Activated naive CD8-positive, alpha-beta T cell (primary cell): Measurements from ENCODE around the gene FRMD4A.
"Not testable (repeated sequence)": the region's sequence is repeated elsewhere in the genome, so short reads cannot be mapped to it uniquely, and the experiment has no call there.

Experiments used
- H3K27ac Mint-ChIP-seq: one replicate; pipeline ENCODE4 v1.8.0; 2021; ENCODE audit warnings: mixed read lengths
- H3K27me3 Mint-ChIP-seq: one replicate; pipeline ENCODE4 v1.8.0; 2021; ENCODE audit warnings: mixed read lengths
- H3K36me3 Mint-ChIP-seq: one replicate; pipeline ENCODE4 v1.8.0; 2021; ENCODE audit warnings: mixed read lengths
- H3K4me1 Mint-ChIP-seq: one replicate; pipeline ENCODE4 v1.8.0; 2021; ENCODE audit warnings: low read depth, mixed read lengths
- H3K4me3 Mint-ChIP-seq: one replicate; pipeline ENCODE4 v1.8.0; 2021; ENCODE audit warnings: mild to moderate bottlenecking, mixed read lengths
- H3K9me3 Mint-ChIP-seq: one replicate; pipeline ENCODE4 v1.8.0; 2021; ENCODE audit warnings: low read depth, mixed read lengths

FRMD4A gene

DNA sequence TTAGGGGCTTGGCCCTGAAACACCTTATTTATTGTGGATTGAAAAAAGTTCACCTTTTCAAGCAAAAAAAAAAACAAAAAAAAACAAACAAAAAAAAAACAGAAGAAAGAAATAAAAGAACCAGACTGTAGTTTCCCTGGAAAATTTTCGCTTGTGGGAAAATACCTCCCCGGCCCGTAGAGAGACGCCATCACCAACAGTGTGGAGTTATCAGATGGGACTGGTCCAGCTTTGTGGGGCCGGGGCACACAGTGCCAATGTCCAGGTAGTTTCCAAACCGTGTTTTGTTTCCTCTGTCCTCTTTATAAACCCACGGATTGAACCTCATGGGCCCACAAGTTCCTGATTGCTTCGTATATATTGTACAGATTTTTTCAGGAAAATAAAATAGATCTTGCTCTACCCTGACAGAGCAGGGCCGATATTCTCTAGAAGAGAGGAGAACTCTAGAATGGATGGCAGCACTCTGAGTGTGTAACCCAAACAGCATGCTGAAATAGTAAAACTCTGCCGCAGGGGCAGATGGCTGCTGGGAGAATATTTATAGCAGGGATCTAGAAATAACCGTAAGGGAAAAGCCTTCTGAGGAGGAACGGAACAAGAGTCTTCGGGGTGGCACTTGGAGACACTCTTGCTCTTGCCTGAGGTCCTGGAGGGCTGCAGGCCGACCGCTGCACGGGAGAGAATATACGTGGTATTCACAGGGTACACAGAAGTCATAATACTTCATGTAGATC, 241.0 kb downstream of the FRMD4A start:
- H3K27ac Mint-ChIP-seq, result no peak overlapping the region
- no peaks in the 10 kb centered on the region for H3K4me1 Mint-ChIP-seq

DNA sequence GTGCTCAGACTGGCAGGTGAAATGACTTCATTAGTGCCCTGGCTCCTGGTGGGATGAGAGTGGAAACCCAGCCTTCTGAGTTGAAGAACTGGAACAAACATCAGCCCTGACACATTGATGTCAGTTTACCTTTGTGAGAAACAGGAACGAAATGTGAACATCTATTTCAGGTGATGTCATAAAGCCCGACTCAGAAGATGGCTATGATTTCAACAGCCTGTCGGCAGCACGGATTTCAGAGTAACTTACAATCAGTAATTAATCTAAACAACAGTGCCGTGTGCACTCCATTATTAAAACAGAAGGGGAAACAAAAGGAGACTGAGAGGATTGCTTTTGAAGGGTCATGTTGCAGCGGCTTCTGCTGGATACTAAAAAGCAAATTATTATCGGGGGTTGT, 243.2 kb downstream of the FRMD4A start:
- no peak overlapping the region for H3K27ac Mint-ChIP-seq
- H3K36me3 Mint-ChIP-seq, result no peaks in the 10 kb centered on the region
- H3K4me1 Mint-ChIP-seq, result no peaks in the 10 kb centered on the region
- no peaks in the 10 kb centered on the region for H3K27me3 Mint-ChIP-seq
- no peaks in the 10 kb centered on the region for H3K9me3 Mint-ChIP-seq
- no peak overlapping the region for H3K4me3 Mint-ChIP-seq

More for the DNA sequence above, 241.0 kb downstream of the FRMD4A start:
- no peaks in the 10 kb centered on the region for H3K27me3 Mint-ChIP-seq
- no peaks in the 10 kb centered on the region for H3K9me3 Mint-ChIP-seq
- H3K4me3 Mint-ChIP-seq, result no peak overlapping the region
- H3K36me3 Mint-ChIP-seq, result no peaks in the 10 kb centered on the region

DNA sequence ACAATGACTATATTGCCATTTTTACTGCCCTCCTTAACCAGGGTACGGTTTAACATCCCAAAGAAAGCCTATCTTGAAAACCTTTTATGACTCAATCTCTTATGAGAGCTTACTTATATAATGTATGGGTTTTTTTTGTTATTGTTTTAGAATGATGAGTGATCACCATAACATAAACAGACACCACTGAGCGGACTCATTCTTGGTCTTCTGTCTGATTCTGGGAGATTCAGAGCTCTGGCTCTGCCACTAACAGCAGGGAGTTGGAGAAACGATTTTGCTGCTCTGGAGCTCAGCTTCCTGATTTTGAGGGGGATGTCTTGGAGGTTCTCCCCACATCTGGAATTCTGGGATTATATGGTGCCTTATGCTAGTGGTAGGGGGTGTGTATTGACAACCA, 244.1 kb downstream of the FRMD4A start:
- H3K36me3 Mint-ChIP-seq, result no peaks in the 10 kb centered on the region
- no peak overlapping the region for H3K27ac Mint-ChIP-seq
- H3K4me1 Mint-ChIP-seq, result no peaks in the 10 kb centered on the region
- no peaks in the 10 kb centered on the region for H3K9me3 Mint-ChIP-seq
- H3K27me3 Mint-ChIP-seq, result no peaks in the 10 kb centered on the region
- no peak overlapping the region for H3K4me3 Mint-ChIP-seq

DNA sequence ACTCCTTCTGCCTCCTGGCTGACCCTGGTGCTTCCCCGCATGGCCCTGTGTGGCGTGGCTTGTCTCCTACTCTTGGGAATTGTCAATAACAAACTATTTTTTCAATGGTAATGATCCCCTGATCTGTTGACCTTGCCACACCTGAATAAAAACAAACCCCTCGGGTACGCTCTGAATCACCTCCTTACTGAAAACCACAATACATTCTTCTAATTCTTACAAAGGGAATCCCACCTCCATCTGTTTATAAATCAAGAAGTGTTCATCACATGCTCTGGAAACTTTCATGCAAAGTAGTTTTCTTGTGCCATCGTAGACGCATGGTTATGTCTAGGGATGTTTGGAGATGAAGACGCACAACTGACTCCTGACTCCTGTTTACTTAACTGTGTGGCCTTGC, 245.8 kb downstream of the FRMD4A start:
- Mint-ChIP-seq H3K4me3 (no peak overlapping the region), H3K27ac (no peak overlapping the region), H3K27me3 (no peaks in the 10 kb centered on the region), H3K9me3 (no peaks in the 10 kb centered on the region), H3K36me3 (no peaks in the 10 kb centered on the region), H3K4me1 (no peaks in the 10 kb centered on the region)

DNA sequence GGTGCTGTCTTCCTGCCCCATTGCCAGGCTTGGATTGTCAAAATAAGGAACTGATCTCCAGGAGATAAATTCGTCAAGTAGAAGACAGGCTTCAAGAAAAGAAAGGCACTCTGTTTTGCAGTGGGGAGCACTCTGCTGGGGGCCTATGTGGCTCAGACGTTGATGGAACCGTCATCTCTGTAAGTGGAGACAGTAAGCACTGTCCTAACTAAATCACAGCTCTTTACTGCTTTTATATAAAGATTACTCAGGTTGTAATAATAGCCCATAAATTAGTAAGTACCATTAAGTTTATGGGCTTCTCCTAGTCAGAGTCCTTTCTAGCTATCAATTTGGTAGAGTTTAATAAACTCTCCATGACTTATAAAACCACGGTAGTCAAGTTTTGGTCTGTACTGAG, 249.9 kb downstream of the FRMD4A start:
- Mint-ChIP-seq H3K9me3 (no peaks in the 10 kb centered on the region), H3K36me3 (no peaks in the 10 kb centered on the region), H3K4me1 (no peaks in the 10 kb centered on the region), H3K27me3 (no peaks in the 10 kb centered on the region), H3K27ac (no peak overlapping the region), H3K4me3 (no peak overlapping the region)

DNA sequence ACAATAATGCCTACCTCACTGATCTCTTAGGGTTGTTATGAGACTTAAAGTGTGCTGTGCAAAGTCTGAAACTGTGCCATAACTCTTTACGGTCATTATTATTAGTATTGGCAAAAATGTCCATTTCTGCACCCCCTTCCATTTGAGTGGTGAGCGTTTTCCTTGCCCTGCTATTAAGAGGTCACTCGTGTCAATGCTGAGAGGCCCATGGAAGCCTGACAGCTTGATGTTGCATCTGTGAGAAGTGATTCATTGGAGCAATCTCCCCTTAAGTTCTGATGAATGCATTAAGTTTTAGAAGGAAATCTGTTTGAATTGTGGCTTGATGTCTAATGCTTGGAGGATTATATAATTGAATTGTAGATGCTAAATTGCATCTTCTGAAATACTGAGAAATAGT, 253.3 kb downstream of the FRMD4A start:
- H3K27me3 Mint-ChIP-seq, result no peaks in the 10 kb centered on the region
- no peak overlapping the region for H3K27ac Mint-ChIP-seq
- H3K9me3 Mint-ChIP-seq, result no peaks in the 10 kb centered on the region
- H3K4me3 Mint-ChIP-seq, result no peak overlapping the region
- H3K36me3 Mint-ChIP-seq, result no peaks in the 10 kb centered on the region
- H3K4me1 Mint-ChIP-seq, result no peaks in the 10 kb centered on the region

DNA sequence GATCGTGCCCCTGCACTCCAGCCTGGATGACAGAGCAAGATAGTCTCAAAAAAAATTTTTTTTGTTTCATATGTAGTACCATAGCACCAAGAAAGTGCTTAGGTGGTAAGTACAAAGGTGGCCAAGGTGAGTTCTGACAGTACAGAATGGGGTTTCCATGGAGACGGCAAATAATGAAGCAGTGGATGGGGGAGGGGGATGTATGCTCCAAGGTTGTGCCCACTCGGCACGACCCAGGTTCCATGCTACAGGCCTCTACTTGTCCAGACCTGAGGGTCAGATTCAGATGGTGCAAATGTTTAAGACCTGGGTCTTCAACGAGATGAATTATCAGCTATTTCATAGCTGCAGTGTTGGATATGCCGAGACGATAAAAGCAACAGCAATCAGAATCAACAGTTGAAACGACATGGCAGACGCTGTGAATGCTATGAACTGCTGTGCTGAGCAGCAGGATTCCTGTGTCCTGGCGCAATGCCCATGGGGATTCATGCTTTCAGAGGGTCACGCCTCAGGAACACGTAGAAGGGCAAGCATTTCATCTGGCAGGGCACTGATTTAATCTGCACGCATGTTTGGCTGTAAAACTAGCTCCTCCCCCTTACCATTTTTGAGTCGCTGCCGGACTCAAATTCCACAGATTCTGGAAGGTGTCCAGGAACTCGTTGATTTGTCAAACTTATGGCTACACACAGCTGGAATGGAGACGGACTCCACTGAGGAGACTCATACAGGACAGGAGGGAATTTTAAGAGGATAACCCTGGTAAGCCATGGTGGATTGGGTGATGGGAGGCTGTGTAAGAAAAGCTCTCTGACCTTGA, 256.5 kb downstream of the FRMD4A start:
- Mint-ChIP-seq H3K27ac (no peak overlapping the region), H3K27me3 (peaks cover 2% of the 10 kb centered on the region), H3K4me1 (no peaks in the 10 kb centered on the region), H3K9me3 (no peaks in the 10 kb centered on the region), H3K4me3 (no peak overlapping the region), H3K36me3 (no peaks in the 10 kb centered on the region)

DNA sequence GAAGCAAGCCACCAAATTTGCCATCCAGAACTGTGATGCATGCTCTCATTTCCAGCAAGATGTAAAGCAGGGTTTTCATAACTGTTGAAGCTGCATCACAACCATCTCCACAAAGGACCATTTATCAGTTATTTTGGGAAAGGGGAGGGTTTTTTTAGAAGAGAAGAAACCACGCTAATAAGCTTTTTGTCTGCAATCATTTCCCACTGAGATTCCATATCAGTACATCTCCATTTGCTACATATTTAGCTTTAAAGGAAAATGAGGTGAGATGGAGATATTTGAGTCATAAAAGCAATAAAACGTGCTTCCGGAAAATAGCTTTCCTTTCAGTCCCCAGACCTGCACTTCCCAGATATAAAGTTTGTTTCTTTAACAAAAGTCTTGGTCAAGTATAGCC, 258.2 kb downstream of the FRMD4A start:
- Mint-ChIP-seq H3K36me3 (no peaks in the 10 kb centered on the region), H3K4me3 (no peak overlapping the region), H3K9me3 (no peaks in the 10 kb centered on the region), H3K27me3 (peaks cover 2% of the 10 kb centered on the region), H3K4me1 (no peaks in the 10 kb centered on the region), H3K27ac (no peak overlapping the region)

DNA sequence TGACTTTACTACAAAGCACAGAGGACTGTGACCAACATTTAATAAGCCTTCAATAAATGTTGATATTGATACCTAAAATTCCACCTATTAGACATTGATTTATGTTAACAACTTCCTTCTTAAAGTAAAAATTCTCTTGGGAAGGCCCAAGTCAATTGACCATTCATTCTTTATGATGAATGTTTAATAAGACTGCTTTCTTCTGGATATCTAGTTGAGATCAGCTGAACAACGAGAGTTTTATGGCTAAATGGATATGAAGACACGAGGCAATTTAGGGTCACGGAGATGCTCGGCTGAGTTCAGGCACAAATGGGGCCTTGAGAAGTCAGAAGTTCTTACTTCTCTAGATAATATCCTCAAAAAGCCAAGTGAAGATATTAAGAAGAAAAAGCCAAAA, 258.8 kb downstream of the FRMD4A start:
- no peak overlapping the region for H3K4me3 Mint-ChIP-seq
- no peaks in the 10 kb centered on the region for H3K36me3 Mint-ChIP-seq
- no peaks in the 10 kb centered on the region for H3K9me3 Mint-ChIP-seq
- peaks cover 2% of the 10 kb centered on the region for H3K27me3 Mint-ChIP-seq
- H3K4me1 Mint-ChIP-seq, result no peaks in the 10 kb centered on the region
- H3K27ac Mint-ChIP-seq, result no peak overlapping the region

DNA sequence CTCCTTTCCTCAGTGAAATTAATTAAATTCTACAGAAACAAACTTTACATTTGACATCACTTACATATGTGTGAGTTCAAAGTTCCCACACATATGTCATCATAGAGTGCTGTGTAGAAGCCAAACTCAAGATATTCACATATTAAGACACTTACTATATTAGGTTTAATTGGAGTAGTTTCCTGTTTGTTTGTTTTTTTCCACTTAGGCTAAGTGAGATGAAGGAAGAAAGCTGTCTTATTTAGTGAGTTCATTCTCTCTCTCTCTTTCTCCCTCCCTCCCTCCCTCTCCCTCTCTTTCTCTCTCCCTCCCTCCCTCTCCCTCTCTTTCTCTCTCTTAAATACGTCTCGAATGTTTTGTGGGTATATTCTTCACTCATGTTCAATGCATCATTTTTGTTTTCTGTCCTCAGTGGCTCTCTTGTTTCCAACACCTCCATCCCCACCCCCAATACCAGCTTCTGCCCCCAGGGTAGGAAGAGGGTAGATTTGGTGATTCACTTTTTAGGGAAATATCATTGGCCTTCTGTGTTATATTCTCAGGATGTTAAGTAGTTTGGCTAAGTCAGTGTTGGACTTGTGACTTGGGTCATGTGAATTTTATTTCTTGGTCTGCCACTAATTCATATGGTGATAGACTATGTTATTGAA, 262.0 kb downstream of the FRMD4A start:
- H3K27me3 Mint-ChIP-seq, result peaks cover 2% of the 10 kb centered on the region
- no peak overlapping the region for H3K4me3 Mint-ChIP-seq
- H3K4me1 Mint-ChIP-seq, result no peaks in the 10 kb centered on the region
- no peaks in the 10 kb centered on the region for H3K36me3 Mint-ChIP-seq
- H3K9me3 Mint-ChIP-seq, result no peaks in the 10 kb centered on the region
- no peak overlapping the region for H3K27ac Mint-ChIP-seq

DNA sequence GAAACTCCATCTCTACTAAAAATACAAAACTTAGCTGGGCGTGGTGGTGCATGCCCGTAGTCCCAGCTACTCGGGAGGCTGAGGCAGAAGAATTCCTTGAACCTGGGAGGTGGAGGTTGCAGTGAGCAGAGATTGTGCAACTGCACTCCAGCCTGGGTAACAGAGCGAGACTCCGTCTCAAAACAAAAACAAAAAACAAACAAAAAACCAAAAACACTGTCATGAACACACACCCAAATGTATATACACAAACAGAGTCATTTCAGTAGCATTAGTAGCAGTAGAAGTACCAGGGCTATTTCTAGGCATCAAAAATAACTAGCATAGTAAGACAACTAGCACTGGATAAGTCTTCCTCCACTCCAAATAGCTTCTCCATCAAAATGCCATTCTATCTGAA, 263.1 kb downstream of the FRMD4A start:
- not testable (repeated sequence) for H3K27ac Mint-ChIP-seq, H3K4me1 Mint-ChIP-seq, H3K27me3 Mint-ChIP-seq, H3K9me3 Mint-ChIP-seq, H3K4me3 Mint-ChIP-seq, H3K36me3 Mint-ChIP-seq

DNA sequence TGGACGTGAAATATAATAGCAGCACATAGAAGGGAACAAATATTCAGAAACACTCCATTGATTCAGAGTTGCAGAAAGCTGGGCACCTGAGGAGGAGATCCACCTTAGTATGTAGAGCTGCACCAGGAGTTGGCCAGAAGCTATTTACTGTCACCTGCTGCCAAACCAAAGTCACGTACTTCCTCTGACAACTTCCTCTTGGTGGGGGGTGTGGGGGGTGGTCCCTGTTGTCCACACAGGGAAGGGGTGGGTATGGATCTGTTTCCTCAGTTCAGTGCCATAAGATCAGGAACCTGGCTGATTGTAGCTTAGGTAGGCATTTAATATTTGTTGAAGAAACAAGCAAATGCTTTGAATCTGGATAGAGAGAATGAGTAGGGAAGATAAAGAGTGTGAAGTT, 264.6 kb downstream of the FRMD4A start:
- no peaks in the 10 kb centered on the region for H3K4me1 Mint-ChIP-seq
- no peak overlapping the region for H3K27ac Mint-ChIP-seq
- no peaks in the 10 kb centered on the region for H3K9me3 Mint-ChIP-seq
- H3K27me3 Mint-ChIP-seq, result no peaks in the 10 kb centered on the region
- H3K36me3 Mint-ChIP-seq, result no peaks in the 10 kb centered on the region
- H3K4me3 Mint-ChIP-seq, result no peak overlapping the region

DNA sequence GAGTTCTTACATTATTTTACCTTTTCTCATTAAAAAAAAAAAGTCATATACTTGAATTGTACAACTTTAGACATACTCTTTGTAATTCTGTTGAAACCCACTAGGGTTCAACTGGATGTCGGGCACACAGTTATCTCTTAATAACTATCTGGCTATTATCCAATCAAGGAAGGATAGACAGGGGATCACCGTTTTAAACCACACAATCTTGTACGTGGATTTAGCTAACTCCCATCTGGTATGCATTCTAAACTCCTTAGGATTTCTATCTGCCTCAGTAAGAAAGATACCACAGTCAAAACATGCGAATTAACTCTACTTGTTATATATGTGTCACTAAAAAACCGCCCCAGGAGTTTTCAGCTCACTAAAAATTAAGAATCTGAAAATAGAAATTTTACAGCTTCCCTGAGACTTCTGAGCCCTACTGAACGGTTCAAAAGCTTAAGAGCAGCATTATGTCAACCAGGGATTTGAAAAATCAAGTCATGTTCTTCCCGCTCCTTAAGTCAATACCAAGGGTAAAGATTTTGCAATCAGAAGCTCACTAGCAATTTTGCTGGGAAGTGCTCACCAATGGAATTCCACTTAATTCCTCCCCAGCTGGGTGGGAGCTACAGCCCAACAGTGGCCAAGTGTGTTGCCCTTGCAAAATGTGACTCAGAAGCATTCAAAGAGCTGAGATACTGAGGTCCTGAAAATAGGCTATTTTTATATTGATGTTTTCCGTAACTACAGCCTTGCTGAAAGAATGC, 267.0 kb downstream of the FRMD4A start:
- Mint-ChIP-seq H3K36me3 (no peaks in the 10 kb centered on the region), H3K4me1 (no peaks in the 10 kb centered on the region), H3K9me3 (no peaks in the 10 kb centered on the region), H3K4me3 (no peak overlapping the region), H3K27ac (no peak overlapping the region), H3K27me3 (no peaks in the 10 kb centered on the region)

DNA sequence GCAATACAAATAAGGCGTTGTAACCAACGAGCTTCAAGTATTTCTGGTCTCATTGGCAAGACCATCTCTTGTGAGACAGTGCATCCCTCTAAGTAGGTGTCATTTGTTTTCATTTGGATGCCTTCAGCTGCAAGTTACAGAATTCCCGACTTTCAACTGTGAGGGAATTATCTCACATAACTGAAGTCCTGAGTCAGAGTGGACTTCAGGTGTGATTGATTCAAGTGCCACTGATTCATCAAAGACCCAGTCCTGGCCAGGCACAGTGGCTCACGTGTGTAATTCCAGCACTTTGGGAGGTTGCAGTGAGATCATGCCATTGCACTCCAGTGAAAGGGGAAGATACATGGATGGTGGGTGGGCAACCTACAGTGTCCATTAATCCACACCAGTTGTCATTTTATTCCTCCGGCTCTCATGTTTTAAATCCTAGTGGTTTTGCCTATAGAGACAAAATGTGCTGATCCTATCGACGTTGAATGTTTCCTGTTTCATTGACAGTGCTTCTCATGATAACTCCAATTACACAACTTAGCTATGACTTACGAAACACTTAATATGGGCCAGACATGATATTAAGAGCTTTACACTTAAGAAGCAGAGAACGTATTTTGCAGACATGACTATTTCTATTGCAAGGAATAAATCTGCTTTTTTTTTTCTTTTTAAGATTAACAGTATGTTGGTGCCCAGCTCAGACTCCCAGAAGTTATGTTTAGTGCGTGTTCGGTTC, 268.0 kb downstream of the FRMD4A start:
- Mint-ChIP-seq H3K4me1 (no peaks in the 10 kb centered on the region), H3K36me3 (no peaks in the 10 kb centered on the region), H3K27ac (no peak overlapping the region), H3K27me3 (no peaks in the 10 kb centered on the region), H3K4me3 (no peak overlapping the region), H3K9me3 (no peaks in the 10 kb centered on the region)
